ENCODE data around the gene CCDC18. TPM values are rescaled to one million over a fixed set of nuclear protein-coding genes. Genes with fewer than 3 reads are reported as not detected.

CCDC18 gene
- total RNA-seq, 1 experiment from 2014 or later: 23.0 TPM

GRCh38 chr1:93152835-93153234 lies 27.7 kb upstream of the CCDC18 start (continued):
- TF ChIP-seq, protein P1, sequence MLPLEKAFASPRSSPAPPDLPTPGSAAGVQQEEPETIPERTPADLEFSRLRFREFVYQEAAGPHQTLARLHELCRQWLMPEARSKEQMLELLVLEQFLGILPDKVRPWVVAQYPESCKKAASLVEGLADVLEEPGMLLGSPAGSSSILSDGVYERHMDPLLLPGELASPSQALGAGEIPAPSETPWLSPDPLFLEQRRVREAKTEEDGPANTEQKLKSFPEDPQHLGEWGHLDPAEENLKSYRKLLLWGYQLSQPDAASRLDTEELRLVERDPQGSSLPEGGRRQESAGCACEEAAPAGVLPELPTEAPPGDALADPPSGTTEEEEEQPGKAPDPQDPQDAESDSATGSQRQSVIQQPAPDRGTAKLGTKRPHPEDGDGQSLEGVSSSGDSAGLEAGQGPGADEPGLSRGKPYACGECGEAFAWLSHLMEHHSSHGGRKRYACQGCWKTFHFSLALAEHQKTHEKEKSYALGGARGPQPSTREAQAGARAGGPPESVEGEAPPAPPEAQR (CRISPR knock-in tag; IDR thresholded peaks at IDR 0.05): no peak
- TF ChIP-seq TCF7 (CRISPR knock-in tag; IDR thresholded peaks at IDR 0.05; ENCODE audit: low read depth): no peak

GRCh38 chr1:93154898-93155297 lies 25.6 kb upstream of the CCDC18 start:
- CTCF ChIA-PET: no interaction called here
- H3K27me3 Mint-ChIP-seq (ENCODE audit: low read depth): no peaks in the 10 kb centered on the region
- H3K9me3 Mint-ChIP-seq: no peaks in the 10 kb centered on the region
- POLR2A ChIA-PET: no interaction called here
- no peak for TF ChIP-seq ZNF671 (CRISPR knock-in tag; IDR thresholded peaks at IDR 0.05)
- peak; percentile 52; the same call in 1 of the 2 replicates for TF ChIP-seq ZNF121 (CRISPR knock-in tag; IDR thresholded peaks at IDR 0.05)
- no peak for ATAC-seq
- H3K27ac Mint-ChIP-seq: no peak overlapping the region
- H3K4me1 Mint-ChIP-seq: peaks cover 6% of the 10 kb centered on the region; the same call in 1 of the 2 replicates
- no peak overlapping the region for H3K4me3 Mint-ChIP-seq
- peaks cover 11% of the 10 kb centered on the region for H3K36me3 Mint-ChIP-seq
- DNase-seq (ENCODE audit: low spot score): no peak

DNA sequence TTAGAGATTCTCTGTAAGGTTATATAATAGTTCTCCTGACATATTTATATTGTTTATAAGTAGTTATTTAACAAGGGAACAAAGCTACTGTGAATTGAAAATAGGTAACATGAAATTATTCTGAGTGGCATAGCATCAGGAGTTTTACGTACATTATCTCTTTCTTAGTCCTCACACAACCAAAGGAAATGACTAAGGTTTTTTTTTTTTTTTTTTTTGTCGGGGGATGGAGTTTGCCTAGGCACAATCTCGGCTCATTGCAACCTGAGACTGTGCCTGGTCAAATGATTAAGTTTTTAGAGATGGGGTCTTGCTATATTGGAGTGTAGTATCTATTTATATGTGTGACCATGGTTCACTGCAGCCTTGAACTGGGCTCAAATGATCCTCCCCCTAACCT lies 25.2 kb upstream of the CCDC18 start:
- Mint-ChIP-seq H3K27ac (no peak overlapping the region), H3K27me3 (ENCODE audit: low read depth) (no peaks in the 10 kb centered on the region), H3K4me3 (no peak overlapping the region), H3K4me1 (peaks cover 6% of the 10 kb centered on the region; the same call in 1 of the 2 replicates), H3K36me3 (peaks cover 11% of the 10 kb centered on the region), H3K9me3 (no peaks in the 10 kb centered on the region)
- ATAC-seq: peak; percentile 36; the same call in 1 of the 2 replicates
- no peak for DNase-seq (ENCODE audit: low spot score)
- TF ChIP-seq NFE2L1 (CRISPR knock-in tag; IDR thresholded peaks at IDR 0.05) (no peak), SP1 (CRISPR knock-in tag; conservative IDR thresholded peaks at IDR 0.05) (no peak), KAT7 (CRISPR knock-in tag; IDR thresholded peaks at IDR 0.05; ENCODE audit: borderline replicate concordance) (no peak), FOXP1 (CRISPR knock-in tag; IDR thresholded peaks at IDR 0.05; ENCODE audit: borderline replicate concordance) (no peak), GTF2I (CRISPR knock-in tag; conservative IDR thresholded peaks at IDR 0.05) (no peak), ZNF232 (CRISPR knock-in tag; IDR thresholded peaks at IDR 0.05) (no peak), SOX15 (CRISPR knock-in tag; IDR thresholded peaks at IDR 0.05) (no peak), ZNF281 (CRISPR knock-in tag; IDR thresholded peaks at IDR 0.05) (no peak), E2F5 (CRISPR knock-in tag; IDR thresholded peaks at IDR 0.05) (no peak), ZNF512 (CRISPR knock-in tag; IDR thresholded peaks at IDR 0.05; ENCODE audit: borderline replicate concordance) (no peak), NFYB (CRISPR knock-in tag; conservative IDR thresholded peaks at IDR 0.05; ENCODE audit: low read depth) (no peak)
- TF ChIP-seq, protein P1 (CRISPR knock-in tag; IDR thresholded peaks at IDR 0.05): no peak
- ChIA-PET CTCF (no interaction called here), POLR2A (no interaction called here)

Measured in WTC11 (cell line).